ENCODE data around the gene MGAT5. TPM values are rescaled to one million over a fixed set of nuclear protein-coding genes. Genes with fewer than 3 reads are reported as not detected.
A peak's percentile ranks its signal among the peaks of the same experiment; 100 is the strongest.

The MGAT5 gene
- total RNA-seq, 1 donor from 2014 or later = 98.7 TPM

- Histone ChIP-seq H3K27me3 (ENCODE audit: low read depth) (no peaks in the 10 kb centered on the region), H3K36me3 (no peaks in the 10 kb centered on the region), H3K9me3 (replicated peaks) (no peaks in the 10 kb centered on the region), H3K4me1 (peaks cover 44% of the 10 kb centered on the region), H3K27ac (replicated peaks) (peak overlapping the region; percentile 47), H3K4me3 (no peak overlapping the region)
- no peak for DNase-seq
- intact Hi-C loops (cut with micrococcal nuclease) = no loop called here
- no peak for TF ChIP-seq CTCF (IDR thresholded peaks at IDR 0.05; ENCODE audit: borderline replicate concordance)
Measured at GRCh38 chr2:134333646-134334189, 79.8 kb downstream of the MGAT5 start.

- peaks cover 48% of the 10 kb centered on the region for H3K4me1 ChIP-seq
- TF ChIP-seq CTCF (IDR thresholded peaks at IDR 0.05; ENCODE audit: borderline replicate concordance) = no peak
- intact Hi-C loops (cut with micrococcal nuclease) = no loop called here
- H3K36me3 ChIP-seq = no peaks in the 10 kb centered on the region
- no peak for DNase-seq
- no peaks in the 10 kb centered on the region for H3K27me3 ChIP-seq (ENCODE audit: low read depth)
- no peaks in the 10 kb centered on the region for H3K9me3 ChIP-seq (replicated peaks)
- H3K4me3 ChIP-seq = no peak overlapping the region
- peak overlapping the region; percentile 47 for H3K27ac ChIP-seq (replicated peaks)
Measured at GRCh38 chr2:134334542-134335353, 80.9 kb downstream of the MGAT5 start.

GRCh38 chr2:134335601-134336000 lies 81.7 kb downstream of the MGAT5 start:
- intact Hi-C loops (cut with micrococcal nuclease) = no loop called here
- no peak for TF ChIP-seq CTCF (IDR thresholded peaks at IDR 0.05; ENCODE audit: borderline replicate concordance)
- Histone ChIP-seq H3K4me3 (no peak overlapping the region), H3K27me3 (ENCODE audit: low read depth) (no peaks in the 10 kb centered on the region), H3K9me3 (replicated peaks) (no peaks in the 10 kb centered on the region), H3K4me1 (peaks cover 56% of the 10 kb centered on the region), H3K27ac (replicated peaks) (peak overlapping the region; percentile 47), H3K36me3 (no peaks in the 10 kb centered on the region)
- no peak for DNase-seq

GRCh38 chr2:134336352-134336751 lies 82.5 kb downstream of the MGAT5 start:
- Histone ChIP-seq H3K27me3 (ENCODE audit: low read depth) (no peaks in the 10 kb centered on the region), H3K9me3 (replicated peaks) (no peaks in the 10 kb centered on the region), H3K4me1 (peaks cover 56% of the 10 kb centered on the region), H3K27ac (replicated peaks) (peak overlapping the region; percentile 17), H3K36me3 (no peaks in the 10 kb centered on the region), H3K4me3 (no peak overlapping the region)
- no peak for TF ChIP-seq CTCF (IDR thresholded peaks at IDR 0.05; ENCODE audit: borderline replicate concordance)
- no peak for DNase-seq
- intact Hi-C loops (cut with micrococcal nuclease) = no loop called here

GRCh38 chr2:134336921-134337320 lies 83.0 kb downstream of the MGAT5 start:
- Histone ChIP-seq H3K27me3 (ENCODE audit: low read depth) (no peaks in the 10 kb centered on the region), H3K4me3 (no peak overlapping the region), H3K36me3 (peaks cover 5% of the 10 kb centered on the region), H3K9me3 (replicated peaks) (no peaks in the 10 kb centered on the region), H3K4me1 (peaks cover 56% of the 10 kb centered on the region), H3K27ac (replicated peaks) (peak overlapping the region; percentile 17)
- no peak for TF ChIP-seq CTCF (IDR thresholded peaks at IDR 0.05; ENCODE audit: borderline replicate concordance)
- DNase-seq = no peak
- intact Hi-C loops (cut with micrococcal nuclease) = no loop called here

Data from left ventricle myocardium inferior (tissue), 1 donor.